SK-N-SH treated with all-trans-retinoic acid at 6 μM for 48 hours (cell line): ENCODE data around the gene ZBTB17.

ENCODE experiments used
- ATAC-seq: fragments of 200-7000 bp; cut with Tn5 transposase; 3 replicates; pipeline ENCODE4 v1.9.1; 2020; ENCODE audit warnings: mild to moderate bottlenecking, moderate library complexity
- ARNTL ChIP-seq: fragments of 450-650 bp; formaldehyde crosslinking; IDR thresholded peaks from 2 replicates; pipeline ENCODE4 v1.5.0; 2020; ENCODE audit warnings: low read depth, mild to moderate bottlenecking, moderate library complexity, borderline replicate concordance
- BACH2 ChIP-seq: fragments of 250-450 bp; sonication (Bioruptor Pico); IDR thresholded peaks from 2 replicates; pipeline ENCODE4 v1.9.0; 2021; ENCODE audit warnings: mild to moderate bottlenecking, borderline replicate concordance
- CSDC2 ChIP-seq: fragments of 250-450 bp; sonication (Bioruptor Pico); IDR thresholded peaks from 2 replicates; pipeline ENCODE4 v1.5.0; 2020; ENCODE audit warnings: mild to moderate bottlenecking, moderate library complexity
- CSRNP3 ChIP-seq: fragments of 250-450 bp; sonication (Bioruptor Pico); IDR thresholded peaks from 2 replicates; pipeline ENCODE4 v1.5.1; 2021; ENCODE audit warnings: mild to moderate bottlenecking, moderate library complexity
- ISL1 ChIP-seq: fragments of 250-450 bp; sonication (Bioruptor Pico); IDR thresholded peaks from 2 replicates; pipeline ENCODE4 v2.1.2; 2022; ENCODE audit warnings: mild to moderate bottlenecking, moderate library complexity
- OSR1 ChIP-seq: fragments of 250-450 bp; sonication (Bioruptor Pico); IDR thresholded peaks from 2 replicates; pipeline ENCODE4 v1.8.0; 2022; ENCODE audit warnings: moderate library complexity, mild to moderate bottlenecking, inconsistent platforms
- PATZ1 ChIP-seq: fragments of 250-450 bp; sonication (Bioruptor Pico); IDR thresholded peaks from 2 replicates; pipeline ENCODE4 v1.8.0; 2020; ENCODE audit warnings: mild to moderate bottlenecking, moderate library complexity, borderline replicate concordance
- POU6F1 ChIP-seq: fragments of 250-450 bp; sonication (Bioruptor Pico); IDR thresholded peaks from 2 replicates; pipeline ENCODE4 v1.8.0; 2021; ENCODE audit warnings: low read depth, mild to moderate bottlenecking, moderate library complexity, borderline replicate concordance
- RARB ChIP-seq: fragments of 250-450 bp; sonication (Bioruptor Pico); IDR thresholded peaks from 2 replicates; pipeline ENCODE4 v1.8.0; 2021; ENCODE audit warnings: mild to moderate bottlenecking, moderate library complexity
- SNAI2 ChIP-seq: fragments of 250-450 bp; sonication (Bioruptor Pico); IDR thresholded peaks from 2 replicates; pipeline ENCODE4 v1.5.0; 2020; ENCODE audit warnings: mild to moderate bottlenecking, moderate library complexity
- TCF4 ChIP-seq: fragments of 250-450 bp; sonication (Bioruptor Pico); IDR thresholded peaks from 2 replicates; pipeline ENCODE4 v1.8.0; 2021; ENCODE audit warnings: mild to moderate bottlenecking, moderate library complexity, borderline replicate concordance
- TSHZ2 ChIP-seq: fragments of 250-450 bp; sonication (Bioruptor Pico); IDR thresholded peaks from 2 replicates; pipeline ENCODE4 v1.5.0; 2020; ENCODE audit warnings: mild to moderate bottlenecking, moderate library complexity
- ZC3H10 ChIP-seq: fragments of 250-450 bp; sonication (Bioruptor Pico); IDR thresholded peaks from 2 replicates; pipeline ENCODE4 v1.5.1; 2021; ENCODE audit warnings: mild to moderate bottlenecking, moderate library complexity
- ZFP3 ChIP-seq: fragments of 250-450 bp; sonication (Bioruptor Pico); IDR thresholded peaks from 2 replicates; pipeline ENCODE4 v1.5.0; 2020; ENCODE audit warnings: mild to moderate bottlenecking, moderate library complexity
- ZFP30 ChIP-seq: fragments of 450-650 bp; formaldehyde crosslinking; IDR thresholded peaks from 2 replicates; pipeline ENCODE4 v1.5.0; 2022; ENCODE audit warnings: mild to moderate bottlenecking, moderate library complexity
- ZNF565 ChIP-seq: fragments of 450-650 bp; formaldehyde crosslinking; conservative IDR thresholded peaks from 2 replicates; pipeline ENCODE4 v1.5.0; 2020; ENCODE audit warnings: low read depth, mild to moderate bottlenecking, moderate library complexity
- ZNF70 ChIP-seq: fragments of 450-650 bp; formaldehyde crosslinking; IDR thresholded peaks from 2 replicates; pipeline ENCODE4 v1.5.0; 2020; ENCODE audit warnings: mild to moderate bottlenecking, moderate library complexity
- ZNF8 ChIP-seq: fragments of 450-650 bp; formaldehyde crosslinking; IDR thresholded peaks from 2 replicates; pipeline ENCODE4 v1.5.0; 2020; ENCODE audit warnings: mild to moderate bottlenecking, moderate library complexity

Gene ZBTB17

GRCh38 chr1:15975805-15976680, at the start of gene ZBTB17:
Gene ZBTB17 (minus strand): TSS chr1:15976101. CDS start chr1:15948495, 27,606 bp downstream.
- no peak for TF ChIP-seq ZNF8
- TF ChIP-seq ZC3H10 (CRISPR knock-in tag): no peak
- TF ChIP-seq RARB (CRISPR knock-in tag): no peak
- no peak for TF ChIP-seq CSDC2
- TF ChIP-seq TCF4 (CRISPR knock-in tag): no peak
- TF ChIP-seq CSRNP3 (CRISPR knock-in tag): no peak
- no peak for TF ChIP-seq ZFP3 (CRISPR knock-in tag)
- TF ChIP-seq PATZ1 (CRISPR knock-in tag): no peak
- no peak for TF ChIP-seq SNAI2 (CRISPR knock-in tag)
- no peak for TF ChIP-seq BACH2 (CRISPR knock-in tag)
- TF ChIP-seq ZNF565 (CRISPR knock-in tag): no peak
- peak; percentile 98 for ATAC-seq

GRCh38 chr1:16023050-16023653, 47.3 kb upstream of the ZBTB17 start:
- TF ChIP-seq RARB (CRISPR knock-in tag) (no peak), ZFP30 (CRISPR knock-in tag) (no peak), ZFP3 (CRISPR knock-in tag) (no peak), OSR1 (CRISPR knock-in tag) (no peak), PATZ1 (CRISPR knock-in tag) (no peak), ISL1 (CRISPR knock-in tag) (no peak)
- ATAC-seq: no peak

GRCh38 chr1:16022393-16022792, 46.5 kb upstream of the ZBTB17 start:
- TF ChIP-seq ARNTL (CRISPR knock-in tag) (no peak), ISL1 (CRISPR knock-in tag) (no peak), POU6F1 (CRISPR knock-in tag) (no peak), ZNF70 (CRISPR knock-in tag) (no peak), BACH2 (CRISPR knock-in tag) (no peak), TCF4 (CRISPR knock-in tag) (no peak), RARB (CRISPR knock-in tag) (no peak), TSHZ2 (CRISPR knock-in tag) (no peak), OSR1 (CRISPR knock-in tag) (no peak), ZC3H10 (CRISPR knock-in tag) (no peak)
- ATAC-seq: no peak
